ENCODE data around the gene DTL. TPM values are rescaled to one million over a fixed set of nuclear protein-coding genes. Genes with fewer than 3 reads are reported as not detected.

The DTL gene
- total RNA-seq, 1 experiment from 2014 or later: 41.0 TPM

- no TSS peak for BruUV-seq (replicated peaks)
- Histone ChIP-seq H4K20me1 (ENCODE audit: insufficient read depth) (no peaks in the 10 kb centered on the region; the same call in 1 of the 2 replicates), H3K9ac (ENCODE audit: low read length) (no peak overlapping the region), H3K27me3 (ENCODE audit: insufficient read depth, low read length) (no peaks in the 10 kb centered on the region), H3K4me1 (ENCODE audit: control insufficient read depth in 1 of 2, insufficient read depth in 2 of 2, low read length in 2 of 2) (no peaks in the 10 kb centered on the region), H3K9me3 (ENCODE audit: control insufficient read depth in 1 of 2, insufficient read depth in 1 of 2, low read depth in 1 of 2, low read length in 2 of 2) (no peaks in the 10 kb centered on the region), H3K27ac (ENCODE audit: low read depth, low read length) (no peak overlapping the region), H3K4me2 (ENCODE audit: low read length) (no peak overlapping the region), H3K9me2 (ENCODE audit: insufficient read depth) (no peaks in the 10 kb centered on the region), H3K36me3 (ENCODE audit: control insufficient read depth in 1 of 2, insufficient read depth in 2 of 2, low read length in 2 of 2) (no peaks in the 10 kb centered on the region), H3K79me2 (ENCODE audit: insufficient read depth, low read length) (no peaks in the 10 kb centered on the region), H2AFZ (ENCODE audit: low read depth, low read length, poor library complexity, severe bottlenecking) (no peak overlapping the region), H3K4me3 (replicated peaks in 1 of 2; ENCODE audit: low read depth in 1 of 2, low read length in 2 of 2) (no peak overlapping the region)
- intact Hi-C loops (cut with micrococcal nuclease): no loop called here
- CTCF ChIA-PET: no interaction called here
- POLR2A ChIA-PET: no interaction called here
- RAD21 ChIA-PET (ENCODE audit: low non-redundant PET in 1 of 2, low total read pairs in 2 of 2, uncharacterized antibody in 2 of 2, unreplicated experiment in 2 of 2): no interaction called here
- DNase-seq (ENCODE audit: low read depth, low spot score) (no peak), ATAC-seq (no peak)
- TF ChIP-seq FOSL1 (IDR thresholded peaks at IDR 0.05; ENCODE audit: low read depth) (no peak), EZH2 (IDR thresholded peaks at IDR 0.05) (no peak), CBX3 (IDR thresholded peaks at IDR 0.05; ENCODE audit: low read depth) (no peak), CEBPB (IDR thresholded peaks at IDR 0.05; ENCODE audit: low read depth) (no peak), SIN3A (IDR thresholded peaks at IDR 0.05; ENCODE audit: low read depth) (no peak), EZH2phosphoT487 (IDR thresholded peaks at IDR 0.05; ENCODE audit: borderline replicate concordance) (no peak)
- TF ChIP-seq, protein P1, sequence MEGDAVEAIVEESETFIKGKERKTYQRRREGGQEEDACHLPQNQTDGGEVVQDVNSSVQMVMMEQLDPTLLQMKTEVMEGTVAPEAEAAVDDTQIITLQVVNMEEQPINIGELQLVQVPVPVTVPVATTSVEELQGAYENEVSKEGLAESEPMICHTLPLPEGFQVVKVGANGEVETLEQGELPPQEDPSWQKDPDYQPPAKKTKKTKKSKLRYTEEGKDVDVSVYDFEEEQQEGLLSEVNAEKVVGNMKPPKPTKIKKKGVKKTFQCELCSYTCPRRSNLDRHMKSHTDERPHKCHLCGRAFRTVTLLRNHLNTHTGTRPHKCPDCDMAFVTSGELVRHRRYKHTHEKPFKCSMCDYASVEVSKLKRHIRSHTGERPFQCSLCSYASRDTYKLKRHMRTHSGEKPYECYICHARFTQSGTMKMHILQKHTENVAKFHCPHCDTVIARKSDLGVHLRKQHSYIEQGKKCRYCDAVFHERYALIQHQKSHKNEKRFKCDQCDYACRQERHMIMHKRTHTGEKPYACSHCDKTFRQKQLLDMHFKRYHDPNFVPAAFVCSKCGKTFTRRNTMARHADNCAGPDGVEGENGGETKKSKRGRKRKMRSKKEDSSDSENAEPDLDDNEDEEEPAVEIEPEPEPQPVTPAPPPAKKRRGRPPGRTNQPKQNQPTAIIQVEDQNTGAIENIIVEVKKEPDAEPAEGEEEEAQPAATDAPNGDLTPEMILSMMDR (IDR thresholded peaks at IDR 0.05 in 2 of 3, conservative IDR thresholded peaks at IDR 0.05 in 1 of 3; ENCODE audit: borderline replicate concordance in 1 of 3, insufficient read depth in 1 of 3, low read depth in 2 of 3, low read length in 2 of 3): no peak
- TF ChIP-seq, protein P2, sequence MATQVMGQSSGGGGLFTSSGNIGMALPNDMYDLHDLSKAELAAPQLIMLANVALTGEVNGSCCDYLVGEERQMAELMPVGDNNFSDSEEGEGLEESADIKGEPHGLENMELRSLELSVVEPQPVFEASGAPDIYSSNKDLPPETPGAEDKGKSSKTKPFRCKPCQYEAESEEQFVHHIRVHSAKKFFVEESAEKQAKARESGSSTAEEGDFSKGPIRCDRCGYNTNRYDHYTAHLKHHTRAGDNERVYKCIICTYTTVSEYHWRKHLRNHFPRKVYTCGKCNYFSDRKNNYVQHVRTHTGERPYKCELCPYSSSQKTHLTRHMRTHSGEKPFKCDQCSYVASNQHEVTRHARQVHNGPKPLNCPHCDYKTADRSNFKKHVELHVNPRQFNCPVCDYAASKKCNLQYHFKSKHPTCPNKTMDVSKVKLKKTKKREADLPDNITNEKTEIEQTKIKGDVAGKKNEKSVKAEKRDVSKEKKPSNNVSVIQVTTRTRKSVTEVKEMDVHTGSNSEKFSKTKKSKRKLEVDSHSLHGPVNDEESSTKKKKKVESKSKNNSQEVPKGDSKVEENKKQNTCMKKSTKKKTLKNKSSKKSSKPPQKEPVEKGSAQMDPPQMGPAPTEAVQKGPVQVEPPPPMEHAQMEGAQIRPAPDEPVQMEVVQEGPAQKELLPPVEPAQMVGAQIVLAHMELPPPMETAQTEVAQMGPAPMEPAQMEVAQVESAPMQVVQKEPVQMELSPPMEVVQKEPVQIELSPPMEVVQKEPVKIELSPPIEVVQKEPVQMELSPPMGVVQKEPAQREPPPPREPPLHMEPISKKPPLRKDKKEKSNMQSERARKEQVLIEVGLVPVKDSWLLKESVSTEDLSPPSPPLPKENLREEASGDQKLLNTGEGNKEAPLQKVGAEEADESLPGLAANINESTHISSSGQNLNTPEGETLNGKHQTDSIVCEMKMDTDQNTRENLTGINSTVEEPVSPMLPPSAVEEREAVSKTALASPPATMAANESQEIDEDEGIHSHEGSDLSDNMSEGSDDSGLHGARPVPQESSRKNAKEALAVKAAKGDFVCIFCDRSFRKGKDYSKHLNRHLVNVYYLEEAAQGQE (IDR thresholded peaks at IDR 0.05; ENCODE audit: low read depth): no peak
Measured at GRCh38 chr1:212111536-212111935, 76.0 kb downstream of the DTL start.

All from HCT116 (cell line).